SU-DHL-6 (cell line): Measurements from ENCODE around the gene XPNPEP2.
A peak's percentile ranks its signal among the peaks of the same experiment; 100 is the strongest.

Source experiments
- H2AFZ ChIP-seq: fragments of 200-600 bp; sonication (generic); 2 replicates; pipeline ENCODE4 v1.6.1; 2014; ENCODE audit warnings: low read depth, mild to moderate bottlenecking, moderate library complexity, mixed read lengths, antibody characterized with exemption, low read length; ENCODE audit not compliant: severe bottlenecking
- H3F3A ChIP-seq: fragments of 200-600 bp; shearing (Covaris generic); 2 replicates; pipeline ENCODE4 v1.6.0; 2016; ENCODE audit warnings: antibody characterized with exemption, mild to moderate bottlenecking; ENCODE audit not compliant: insufficient read depth
- H3K27ac ChIP-seq: fragments of 200-600 bp; sonication (generic); 2 replicates; pipeline ENCODE4 v1.5.1; 2016; ENCODE audit warnings: low read depth, mild to moderate bottlenecking, low read length, moderate library complexity, mixed read lengths
- H3K27me3 ChIP-seq: fragments of 200-600 bp; sonication (generic), shearing (Covaris generic); 2 replicates; pipeline ENCODE4 v1.6.0; 2014; ENCODE audit warnings: mild to moderate bottlenecking, low read length
- H3K36me3 ChIP-seq: fragments of 200-600 bp; sonication (generic); 2 replicates; pipeline ENCODE4 v1.6.1; 2014; ENCODE audit warnings: mild to moderate bottlenecking, low read length, mixed read lengths
- H3K4me2 ChIP-seq: fragments of 300-600, 200-600 bp; shearing (Covaris generic), sonication (generic); 2 replicates; pipeline ENCODE4 v1.6.0; 2014; ENCODE audit warnings: low read length, low read depth, mild to moderate bottlenecking; ENCODE audit not compliant: poor library complexity, severe bottlenecking
- H3K4me3 ChIP-seq: fragments of 200-600 bp; sonication (generic); 2 replicates; pipeline ENCODE4 v1.5.1; 2014; ENCODE audit warnings: antibody characterized with exemption, low read length, mild to moderate bottlenecking, mixed read lengths; ENCODE audit not compliant: insufficient read depth, poor library complexity, severe bottlenecking
- H3K79me2 ChIP-seq: fragments of 200-600 bp; sonication (generic); 2 replicates; pipeline ENCODE4 v1.6.1; 2014; ENCODE audit warnings: mild to moderate bottlenecking, low read length, moderate library complexity; ENCODE audit not compliant: insufficient read depth
- H3K9ac ChIP-seq: fragments of 200-600 bp; sonication (generic); 2 replicates; pipeline ENCODE4 v1.7.0; 2014; ENCODE audit warnings: mild to moderate bottlenecking, low read length
- H3K9me2 ChIP-seq: fragments of 200-600 bp; sonication (generic); replicated peaks from 2 replicates; pipeline ENCODE4 v1.6.1; 2014; ENCODE audit warnings: low read length; ENCODE audit not compliant: insufficient read depth
- H3K9me3 ChIP-seq: fragments of 200-600 bp; sonication (generic); 2 replicates; pipeline ENCODE4 v1.6.1; 2014; ENCODE audit warnings: low read length, mixed read lengths; ENCODE audit not compliant: insufficient read depth
- H4K20me1 ChIP-seq: fragments of 200-600 bp; sonication (generic); 2 replicates; pipeline ENCODE4 v1.6.1; 2014; ENCODE audit warnings: low read depth, mild to moderate bottlenecking, antibody characterized with exemption, low read length, moderate library complexity, mixed read lengths
- EZH2phosphoT487 ChIP-seq: fragments of 200-600 bp; sonication (generic), shearing (Covaris generic); conservative IDR thresholded peaks from 2 replicates; pipeline ENCODE4 v1.6.1; 2018; ENCODE audit warnings: mild to moderate bottlenecking, antibody characterized with exemption, low read length, moderate library complexity, mixed read lengths
- TF ChIP-seq, protein P1 (sequence below): fragments of 200-600 bp; sonication (generic); IDR thresholded peaks from one replicate; pipeline ENCODE4 v1.5.1; 2017; ENCODE audit warnings: antibody characterized with exemption, mild to moderate bottlenecking, low read length, moderate library complexity; ENCODE audit not compliant: insufficient read depth, poor library complexity, severe bottlenecking

Gene XPNPEP2

DNA sequence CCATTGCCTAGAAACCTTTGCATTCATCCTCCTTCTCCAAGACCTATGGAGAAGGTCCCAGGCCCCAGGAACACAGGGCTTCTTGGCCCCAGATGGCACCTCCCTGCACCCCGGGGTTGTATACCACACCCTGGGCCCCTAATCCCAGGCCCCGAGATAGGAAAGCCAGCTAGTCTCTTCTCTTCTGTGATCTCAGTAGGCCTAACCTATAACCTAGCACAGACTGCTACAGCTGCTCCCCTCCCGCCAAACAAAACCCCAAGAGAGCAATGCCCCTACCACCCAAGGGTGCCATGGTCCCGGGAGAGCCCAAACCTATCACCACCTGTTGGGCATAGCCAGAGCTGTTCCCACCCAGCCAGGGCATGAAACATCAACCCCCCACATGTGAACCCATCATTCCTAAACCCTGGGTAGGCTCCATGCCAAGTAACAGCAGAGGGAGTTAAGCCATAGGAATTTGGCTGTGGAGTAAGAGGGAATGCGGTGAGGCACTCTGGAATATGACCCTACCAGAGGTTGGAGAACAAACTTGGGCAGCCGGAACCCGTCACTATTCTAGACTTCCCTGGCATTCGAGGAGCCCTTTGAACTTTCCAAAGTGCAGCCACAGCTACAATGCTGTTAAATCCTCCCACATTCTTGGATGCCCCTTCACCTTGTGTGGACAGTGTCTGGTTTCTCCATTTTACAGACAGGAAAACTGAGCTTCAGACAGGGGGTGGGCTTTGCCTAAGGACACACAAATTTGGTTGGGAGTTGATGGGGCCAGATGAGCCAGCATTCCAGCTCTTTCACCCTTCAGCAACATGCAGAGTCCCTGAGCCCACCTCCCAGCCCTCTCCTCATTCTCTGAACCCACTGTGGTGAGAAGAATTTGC lies 30.0 kb downstream of the XPNPEP2 start:
- Histone ChIP-seq H3K9me3 (no peaks in the 10 kb centered on the region), H3K9me2 (no peaks in the 10 kb centered on the region), H3K27me3 (no peaks in the 10 kb centered on the region), H3K4me2 (peak overlapping the region; percentile 60), H2AFZ (no peak overlapping the region), H3K27ac (peak overlapping the region; percentile 95), H3K79me2 (no peaks in the 10 kb centered on the region), H3K9ac (peak overlapping the region; percentile 56), H3K36me3 (no peaks in the 10 kb centered on the region), H3K4me3 (peak overlapping the region; percentile 13), H4K20me1 (no peaks in the 10 kb centered on the region), H3F3A (peaks cover 13% of the 10 kb centered on the region; the same call in 1 of the 2 replicates)
- no peak for TF ChIP-seq EZH2phosphoT487
- TF ChIP-seq, protein P1, sequence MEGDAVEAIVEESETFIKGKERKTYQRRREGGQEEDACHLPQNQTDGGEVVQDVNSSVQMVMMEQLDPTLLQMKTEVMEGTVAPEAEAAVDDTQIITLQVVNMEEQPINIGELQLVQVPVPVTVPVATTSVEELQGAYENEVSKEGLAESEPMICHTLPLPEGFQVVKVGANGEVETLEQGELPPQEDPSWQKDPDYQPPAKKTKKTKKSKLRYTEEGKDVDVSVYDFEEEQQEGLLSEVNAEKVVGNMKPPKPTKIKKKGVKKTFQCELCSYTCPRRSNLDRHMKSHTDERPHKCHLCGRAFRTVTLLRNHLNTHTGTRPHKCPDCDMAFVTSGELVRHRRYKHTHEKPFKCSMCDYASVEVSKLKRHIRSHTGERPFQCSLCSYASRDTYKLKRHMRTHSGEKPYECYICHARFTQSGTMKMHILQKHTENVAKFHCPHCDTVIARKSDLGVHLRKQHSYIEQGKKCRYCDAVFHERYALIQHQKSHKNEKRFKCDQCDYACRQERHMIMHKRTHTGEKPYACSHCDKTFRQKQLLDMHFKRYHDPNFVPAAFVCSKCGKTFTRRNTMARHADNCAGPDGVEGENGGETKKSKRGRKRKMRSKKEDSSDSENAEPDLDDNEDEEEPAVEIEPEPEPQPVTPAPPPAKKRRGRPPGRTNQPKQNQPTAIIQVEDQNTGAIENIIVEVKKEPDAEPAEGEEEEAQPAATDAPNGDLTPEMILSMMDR = no peak

DNA sequence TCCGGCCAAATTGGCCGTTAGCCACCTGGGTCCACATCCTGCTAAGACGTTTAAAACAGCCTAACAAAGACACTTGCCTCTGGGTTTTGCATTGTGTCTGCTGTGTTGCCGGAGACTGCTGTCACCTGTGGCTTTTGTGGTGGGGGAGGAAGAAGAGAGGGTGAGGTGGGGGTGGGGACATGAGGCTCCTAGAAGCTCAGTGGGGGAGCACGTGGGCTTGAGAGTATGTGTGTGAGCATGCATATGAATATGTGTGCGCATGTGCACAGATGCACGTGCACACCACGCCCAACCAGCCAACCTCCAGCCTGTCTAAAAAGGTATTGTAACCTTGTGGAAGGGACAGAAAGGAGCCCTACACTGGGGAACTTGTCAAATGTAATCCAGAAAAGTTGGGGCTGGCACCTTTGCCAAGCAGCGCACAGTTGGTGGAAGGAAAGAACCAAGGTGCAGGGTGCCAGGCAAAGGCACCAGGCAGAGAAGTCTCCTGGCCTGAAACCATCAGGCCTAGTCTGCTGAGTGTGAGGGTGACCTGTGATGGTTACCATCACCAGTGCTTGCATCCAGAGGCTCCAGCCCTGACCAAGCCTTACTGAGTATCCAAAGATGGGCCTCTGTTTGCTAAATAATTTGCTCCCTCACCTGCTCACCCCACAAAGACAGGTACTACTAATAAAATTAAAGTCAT lies 30.8 kb downstream of the XPNPEP2 start:
- no peaks in the 10 kb centered on the region for H3K79me2 ChIP-seq
- no peak for TF ChIP-seq EZH2phosphoT487
- TF ChIP-seq, protein P1 = no peak
- no peaks in the 10 kb centered on the region for H4K20me1 ChIP-seq
- H3K9ac ChIP-seq = peak overlapping the region; percentile 56
- H3K36me3 ChIP-seq = no peaks in the 10 kb centered on the region
- no peak overlapping the region for H2AFZ ChIP-seq
- H3K4me2 ChIP-seq = peak overlapping the region; percentile 60
- peak overlapping the region; percentile 95 for H3K27ac ChIP-seq
- H3F3A ChIP-seq = peaks cover 13% of the 10 kb centered on the region; the same call in 1 of the 2 replicates
- no peaks in the 10 kb centered on the region for H3K27me3 ChIP-seq
- H3K4me3 ChIP-seq = no peak overlapping the region
- no peaks in the 10 kb centered on the region for H3K9me2 ChIP-seq
- no peaks in the 10 kb centered on the region for H3K9me3 ChIP-seq

DNA sequence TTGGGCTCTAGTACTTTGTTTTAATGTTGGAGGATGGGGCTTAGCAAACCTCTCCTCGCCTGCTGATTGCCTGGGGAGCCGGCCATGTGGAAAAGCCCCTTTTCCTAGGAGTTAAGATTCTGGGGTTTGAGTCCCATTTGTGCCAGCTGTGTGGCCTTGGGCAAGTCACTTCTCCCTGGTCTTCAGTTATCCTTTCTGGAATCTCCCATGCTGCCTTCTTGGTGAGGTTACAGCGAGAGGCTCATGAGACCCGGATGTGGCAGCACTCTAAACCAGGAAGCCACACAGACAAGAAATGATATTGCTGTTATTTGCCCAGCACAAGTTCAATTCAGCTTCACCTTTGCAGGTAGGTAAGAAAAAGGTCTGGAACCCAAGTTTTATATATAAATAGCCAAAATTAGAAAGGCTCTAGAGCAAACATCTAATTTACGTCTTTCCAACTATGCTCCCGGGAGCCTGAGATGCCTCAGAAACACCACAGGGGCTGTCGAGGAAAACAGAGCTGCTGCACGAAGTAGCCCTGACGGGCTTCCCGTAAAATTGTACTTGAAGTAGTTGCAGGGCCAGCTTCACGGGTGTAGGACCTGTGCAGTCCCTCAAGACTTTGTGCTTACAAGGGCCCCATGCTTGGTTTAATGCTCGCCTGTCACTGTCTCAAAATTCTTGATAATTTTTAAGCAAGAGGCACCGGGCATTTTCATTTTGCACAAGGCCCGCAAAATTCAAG lies 32.7 kb downstream of the XPNPEP2 start:
- no peak for TF ChIP-seq EZH2phosphoT487
- TF ChIP-seq, protein P1 = no peak
- no peaks in the 10 kb centered on the region for H3K79me2 ChIP-seq
- H3K4me3 ChIP-seq = no peak overlapping the region
- H3K9me2 ChIP-seq = no peaks in the 10 kb centered on the region
- H4K20me1 ChIP-seq = no peaks in the 10 kb centered on the region
- H3K27me3 ChIP-seq = no peaks in the 10 kb centered on the region
- no peaks in the 10 kb centered on the region for H3K9me3 ChIP-seq
- H3K36me3 ChIP-seq = no peaks in the 10 kb centered on the region
- peak overlapping the region; percentile 54 for H3K4me2 ChIP-seq
- peak overlapping the region; percentile 38 for H3K9ac ChIP-seq
- peak overlapping the region; percentile 17 for H2AFZ ChIP-seq
- peak overlapping the region; percentile 92 for H3K27ac ChIP-seq
- H3F3A ChIP-seq = peaks cover 14% of the 10 kb centered on the region; the same call in 1 of the 2 replicates
